IMR-90 (cell line): ENCODE data around the gene RPGR.

Experiments used
- BHLHE40 ChIP-seq: fragments of 150-350 bp; IDR thresholded peaks from 2 replicates; pipeline ENCODE4 v1.6.1; 2016; ENCODE audit warnings: mild to moderate bottlenecking, low read depth, low read length
- MXI1 ChIP-seq: IDR thresholded peaks from 2 replicates; pipeline ENCODE4 v1.6.1; 2012; ENCODE audit warnings: low read depth, mild to moderate bottlenecking, low read length, moderate library complexity, borderline replicate concordance
- NFE2L2 ChIP-seq: fragments of 150-350 bp; IDR thresholded peaks from 2 replicates; pipeline ENCODE4 v1.6.1; 2016; ENCODE audit warnings: low read depth, mild to moderate bottlenecking, low read length
- POLR2A ChIP-seq: IDR thresholded peaks from 2 replicates; pipeline ENCODE4 v1.6.1; 2012; ENCODE audit warnings: mild to moderate bottlenecking, low read depth, low read length
- RAD21 ChIP-seq: IDR thresholded peaks from 2 replicates; pipeline ENCODE4 v1.6.1; 2012; ENCODE audit warnings: low read length, improper control_type of control experiment
- RFX5 ChIP-seq: IDR thresholded peaks from 2 replicates; pipeline ENCODE4 v1.8.0; 2012; ENCODE audit warnings: low read depth, mild to moderate bottlenecking, low read length, moderate library complexity
- SMC3 ChIP-seq: fragments of 150-350 bp; IDR thresholded peaks from 2 replicates; pipeline ENCODE4 v1.6.1; 2016; ENCODE audit warnings: low read depth, mild to moderate bottlenecking, antibody characterized with exemption, low read length, moderate library complexity
- TF ChIP-seq, protein P1 (sequence below): conservative IDR thresholded peaks from 2 replicates; pipeline ENCODE4 v1.5.1; 2012; ENCODE audit warnings: mild to moderate bottlenecking, low read depth, low read length, improper control_type of control experiment
- TF ChIP-seq, protein P2 (sequence below): fragments of 150-350 bp; IDR thresholded peaks from 2 replicates; pipeline ENCODE4 v1.6.1; 2016; ENCODE audit warnings: low read depth, mild to moderate bottlenecking, low read length, moderate library complexity, borderline replicate concordance
- TF ChIP-seq, protein P3 (sequence below): fragments of 150-350 bp; IDR thresholded peaks from 2 replicates; pipeline ENCODE4 v1.6.1; 2017; ENCODE audit warnings: mild to moderate bottlenecking, antibody characterized with exemption, low read length, low read depth

DNA sequence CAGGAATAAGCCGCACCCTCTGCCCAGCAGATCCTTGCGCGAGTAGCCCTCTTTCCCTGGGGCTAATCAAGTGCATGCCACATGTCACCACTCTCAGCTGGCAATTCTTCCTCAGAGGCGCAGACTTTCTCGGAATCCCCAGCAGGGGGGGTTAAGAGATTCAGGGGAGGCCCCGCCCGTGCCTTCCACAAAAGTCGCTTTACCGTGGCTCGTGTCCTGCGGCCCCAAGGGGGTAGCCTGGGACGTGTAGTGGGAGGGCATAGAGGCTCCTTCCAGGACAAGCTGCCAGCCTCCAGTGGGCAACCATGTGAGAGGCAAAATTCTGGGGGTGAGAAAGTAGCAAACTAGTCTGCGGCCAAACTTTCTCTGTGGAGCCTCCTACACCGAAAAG, 107.3 kb downstream of the RPGR start:
- TF ChIP-seq, protein P1, sequence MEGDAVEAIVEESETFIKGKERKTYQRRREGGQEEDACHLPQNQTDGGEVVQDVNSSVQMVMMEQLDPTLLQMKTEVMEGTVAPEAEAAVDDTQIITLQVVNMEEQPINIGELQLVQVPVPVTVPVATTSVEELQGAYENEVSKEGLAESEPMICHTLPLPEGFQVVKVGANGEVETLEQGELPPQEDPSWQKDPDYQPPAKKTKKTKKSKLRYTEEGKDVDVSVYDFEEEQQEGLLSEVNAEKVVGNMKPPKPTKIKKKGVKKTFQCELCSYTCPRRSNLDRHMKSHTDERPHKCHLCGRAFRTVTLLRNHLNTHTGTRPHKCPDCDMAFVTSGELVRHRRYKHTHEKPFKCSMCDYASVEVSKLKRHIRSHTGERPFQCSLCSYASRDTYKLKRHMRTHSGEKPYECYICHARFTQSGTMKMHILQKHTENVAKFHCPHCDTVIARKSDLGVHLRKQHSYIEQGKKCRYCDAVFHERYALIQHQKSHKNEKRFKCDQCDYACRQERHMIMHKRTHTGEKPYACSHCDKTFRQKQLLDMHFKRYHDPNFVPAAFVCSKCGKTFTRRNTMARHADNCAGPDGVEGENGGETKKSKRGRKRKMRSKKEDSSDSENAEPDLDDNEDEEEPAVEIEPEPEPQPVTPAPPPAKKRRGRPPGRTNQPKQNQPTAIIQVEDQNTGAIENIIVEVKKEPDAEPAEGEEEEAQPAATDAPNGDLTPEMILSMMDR, result peak; percentile 44
- TF ChIP-seq, protein P2, sequence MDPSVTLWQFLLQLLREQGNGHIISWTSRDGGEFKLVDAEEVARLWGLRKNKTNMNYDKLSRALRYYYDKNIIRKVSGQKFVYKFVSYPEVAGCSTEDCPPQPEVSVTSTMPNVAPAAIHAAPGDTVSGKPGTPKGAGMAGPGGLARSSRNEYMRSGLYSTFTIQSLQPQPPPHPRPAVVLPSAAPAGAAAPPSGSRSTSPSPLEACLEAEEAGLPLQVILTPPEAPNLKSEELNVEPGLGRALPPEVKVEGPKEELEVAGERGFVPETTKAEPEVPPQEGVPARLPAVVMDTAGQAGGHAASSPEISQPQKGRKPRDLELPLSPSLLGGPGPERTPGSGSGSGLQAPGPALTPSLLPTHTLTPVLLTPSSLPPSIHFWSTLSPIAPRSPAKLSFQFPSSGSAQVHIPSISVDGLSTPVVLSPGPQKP, result no peak
- TF ChIP-seq MXI1 (no peak), NFE2L2 (no peak), RFX5 (no peak), RAD21 (peak; percentile 27), SMC3 (no peak; the same call in 1 of the 2 replicates), POLR2A (no peak), BHLHE40 (no peak)
- TF ChIP-seq, protein P3, sequence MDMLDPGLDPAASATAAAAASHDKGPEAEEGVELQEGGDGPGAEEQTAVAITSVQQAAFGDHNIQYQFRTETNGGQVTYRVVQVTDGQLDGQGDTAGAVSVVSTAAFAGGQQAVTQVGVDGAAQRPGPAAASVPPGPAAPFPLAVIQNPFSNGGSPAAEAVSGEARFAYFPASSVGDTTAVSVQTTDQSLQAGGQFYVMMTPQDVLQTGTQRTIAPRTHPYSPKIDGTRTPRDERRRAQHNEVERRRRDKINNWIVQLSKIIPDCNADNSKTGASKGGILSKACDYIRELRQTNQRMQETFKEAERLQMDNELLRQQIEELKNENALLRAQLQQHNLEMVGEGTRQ, result no peak
